Measurements from ENCODE around the gene TBCD.
A peak's percentile ranks its signal among the peaks of the same experiment; 100 is the strongest.
"Not testable (repeated sequence)": the region's sequence is repeated elsewhere in the genome, so short reads cannot be mapped to it uniquely, and the experiment has no call there.

TBCD gene

DNA sequence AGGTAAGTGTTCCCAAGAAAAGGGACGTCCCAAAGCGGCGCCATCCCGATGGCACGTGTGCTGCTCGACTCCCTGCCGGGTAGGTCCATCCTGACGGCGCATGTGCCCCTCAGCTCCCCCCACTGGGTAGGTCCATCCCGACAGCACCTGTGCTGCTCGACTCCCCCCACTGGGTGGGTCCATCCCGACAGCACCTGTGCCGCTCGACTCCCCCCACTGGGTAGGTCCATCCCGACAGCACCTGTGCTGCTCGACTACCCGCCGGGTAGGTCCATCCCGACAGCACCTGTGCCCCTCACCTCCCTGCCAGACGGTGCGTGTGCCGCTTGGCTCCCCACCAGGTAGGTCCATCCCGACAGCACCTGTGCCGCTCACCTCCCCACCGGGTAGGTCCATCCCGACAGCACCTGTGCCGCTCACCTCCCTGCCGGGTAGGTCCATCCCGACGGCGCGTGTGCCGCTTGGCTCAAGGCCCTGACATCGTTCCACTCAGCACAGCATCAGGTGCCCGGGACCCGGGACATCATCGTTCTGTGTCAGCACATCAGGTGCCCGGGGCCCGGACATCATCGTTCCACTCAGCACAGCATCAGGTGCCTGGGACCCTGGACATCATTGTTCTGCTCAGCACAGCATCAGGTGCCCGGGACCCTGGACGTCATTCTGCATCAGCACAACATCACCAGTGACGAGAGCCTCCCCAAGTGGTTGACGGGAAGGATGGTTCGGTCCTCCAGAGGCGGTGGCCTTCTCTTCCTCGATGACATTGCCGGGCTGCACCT lies 22.2 kb upstream of the TBCD start:
- no peak for DNase-seq

DNA sequence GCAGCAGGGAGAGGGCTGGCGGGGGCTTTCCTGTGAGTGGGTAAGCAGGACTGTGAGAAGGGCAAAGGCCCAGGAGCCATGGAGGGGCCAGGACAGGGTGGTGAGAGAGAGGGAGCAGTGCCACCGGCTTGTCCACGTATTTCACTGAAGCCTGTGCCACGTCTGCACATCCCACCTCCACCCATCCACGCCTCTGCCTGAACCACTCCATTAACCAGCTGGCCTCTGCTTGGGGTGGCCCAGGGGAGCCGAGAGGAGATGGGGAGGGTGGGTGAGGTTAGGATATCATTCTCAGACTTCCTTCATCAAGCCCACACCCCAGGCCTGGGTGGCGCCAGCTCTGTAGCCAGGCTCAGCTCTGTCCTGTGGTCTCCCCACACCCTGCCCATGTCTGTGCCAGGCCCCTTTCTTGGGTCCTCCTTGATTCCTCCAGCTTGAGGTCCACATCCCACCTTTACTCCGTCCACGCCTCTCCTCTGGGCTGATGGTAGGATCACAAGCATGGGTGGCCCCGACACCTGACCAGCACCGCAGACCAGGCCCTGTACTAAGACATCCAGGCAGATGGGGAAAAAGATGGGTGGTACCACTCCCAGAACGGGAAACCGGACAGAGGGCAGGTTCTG lies 19.6 kb upstream of the TBCD start:
- DNase-seq, result no peak

DNA sequence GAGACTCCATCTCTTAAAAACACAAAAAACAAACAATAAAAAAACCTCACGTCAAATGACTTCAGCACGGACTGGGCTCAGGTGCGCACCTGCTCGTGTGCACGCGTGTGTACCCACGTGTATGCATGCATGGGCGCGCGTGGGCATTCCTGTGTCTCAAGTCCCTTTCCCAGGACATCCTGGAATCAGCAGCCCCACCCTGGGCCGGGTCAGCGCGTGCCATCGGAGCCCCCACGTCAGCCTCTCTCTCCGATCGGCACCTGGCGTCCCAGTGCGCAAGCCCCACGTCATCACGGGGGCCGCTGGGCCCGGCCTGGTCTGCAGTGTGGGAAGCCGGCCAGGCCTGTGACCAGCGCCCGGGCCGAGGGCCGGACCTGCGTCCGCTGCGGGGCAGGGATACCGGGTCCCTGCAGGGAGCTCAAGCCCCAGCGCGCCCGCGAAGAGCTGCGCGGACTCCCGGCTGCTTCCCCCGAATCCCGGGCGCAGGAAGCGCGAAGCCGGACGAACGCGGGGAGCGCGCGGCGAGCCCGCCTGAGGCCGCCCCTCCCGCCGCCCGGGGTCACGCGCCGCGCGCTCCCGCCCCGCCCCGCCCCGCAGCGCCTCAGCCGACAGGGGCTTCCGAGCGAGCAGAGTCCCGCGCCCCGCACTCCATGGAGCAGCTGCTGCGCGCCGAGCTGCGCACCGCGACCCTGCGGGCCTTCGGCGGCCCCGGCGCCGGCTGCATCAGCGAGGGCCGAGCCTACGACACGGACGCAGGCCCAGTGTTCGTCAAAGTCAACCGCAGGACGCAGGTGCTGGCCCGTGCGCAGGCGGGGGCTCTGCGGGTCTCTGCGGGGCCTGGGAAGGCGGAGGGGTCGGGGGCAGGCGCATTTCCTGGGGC lies 16.6 kb upstream of the TBCD start, which contains the start of gene FN3K:
FN3K (plus strand) TSS at position 629 of the 880 bp plus-strand sequence; CDS start at position 651, 22 bp downstream.
- peak; percentile 38 for DNase-seq

DNA sequence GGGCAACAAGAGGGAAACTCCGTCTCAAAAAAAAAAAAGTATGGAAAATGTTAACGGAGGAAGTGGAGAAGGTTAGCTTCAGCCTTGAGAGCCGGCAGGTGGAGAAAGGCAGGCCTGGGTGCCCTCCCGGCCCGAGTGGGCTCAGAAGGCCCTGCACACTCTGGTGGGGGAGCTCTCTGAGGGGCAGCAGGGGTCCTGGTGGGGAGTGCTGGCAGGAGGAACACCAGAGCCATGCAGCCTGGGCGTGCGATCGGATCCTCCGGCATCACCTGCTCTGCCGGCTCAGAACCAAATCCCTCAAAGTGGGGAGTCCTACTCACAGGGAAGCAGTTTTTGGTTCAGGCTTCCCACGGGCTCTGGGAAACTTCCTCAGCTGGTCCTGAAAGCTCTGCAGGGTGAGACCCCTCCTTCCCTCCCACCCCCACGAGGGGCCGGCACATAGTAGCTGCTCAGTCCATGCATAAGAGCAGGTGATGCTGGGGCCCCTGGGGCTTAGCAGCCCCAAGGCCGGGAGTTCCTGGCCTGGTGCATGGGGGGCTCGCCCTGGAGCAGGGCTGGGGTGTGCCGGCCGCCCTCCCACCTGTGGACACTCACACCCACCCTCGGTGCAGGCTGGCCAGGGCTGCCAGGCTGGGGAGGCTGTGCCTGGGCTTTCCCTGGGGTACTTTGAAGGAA lies 15.2 kb upstream of the TBCD start:
- DNase-seq, result no peak

DNA sequence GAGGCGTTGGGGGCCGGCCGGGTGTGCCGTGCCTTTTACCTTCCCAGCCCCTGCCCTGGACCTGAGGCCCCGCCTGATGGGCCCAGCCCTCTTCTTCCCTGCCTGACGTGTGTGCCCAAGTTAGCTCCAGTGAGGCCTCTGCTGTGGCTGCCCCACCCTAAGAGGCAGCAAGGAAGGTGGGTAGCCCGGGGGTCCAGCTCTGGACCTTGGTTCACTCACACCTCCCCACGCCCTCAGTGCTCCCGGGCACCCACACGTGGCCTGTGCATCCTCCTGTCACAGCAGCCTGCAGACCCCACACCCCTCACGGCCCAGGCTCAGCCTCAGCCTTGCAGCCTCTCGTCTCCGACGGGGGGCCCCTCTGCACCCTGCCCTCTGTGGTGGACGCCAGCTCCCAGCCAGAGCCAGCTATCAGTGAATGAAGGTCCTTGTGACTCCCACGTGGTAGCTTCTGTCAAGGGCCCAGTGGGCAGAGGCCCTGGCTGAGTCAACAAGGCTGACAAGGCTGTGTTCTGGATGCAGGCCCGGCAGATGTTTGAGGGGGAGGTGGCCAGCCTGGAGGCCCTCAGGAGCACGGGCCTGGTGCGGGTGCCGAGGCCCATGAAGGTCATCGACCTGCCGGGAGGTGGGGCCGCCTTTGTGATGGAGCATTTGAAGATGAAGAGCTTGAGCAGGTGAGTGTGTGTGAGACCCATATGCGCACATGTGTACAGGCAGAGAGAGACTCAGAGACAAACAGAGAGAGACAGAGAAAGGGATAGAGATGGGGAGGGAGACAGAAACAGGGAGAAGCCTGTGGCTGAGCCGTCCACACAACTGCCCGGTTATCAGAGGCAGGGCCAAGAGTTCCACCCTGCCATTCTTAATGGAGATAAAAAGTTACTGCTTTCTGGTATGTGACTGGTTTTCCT lies 13.6 kb upstream of the TBCD start:
- no peak for DNase-seq

DNA sequence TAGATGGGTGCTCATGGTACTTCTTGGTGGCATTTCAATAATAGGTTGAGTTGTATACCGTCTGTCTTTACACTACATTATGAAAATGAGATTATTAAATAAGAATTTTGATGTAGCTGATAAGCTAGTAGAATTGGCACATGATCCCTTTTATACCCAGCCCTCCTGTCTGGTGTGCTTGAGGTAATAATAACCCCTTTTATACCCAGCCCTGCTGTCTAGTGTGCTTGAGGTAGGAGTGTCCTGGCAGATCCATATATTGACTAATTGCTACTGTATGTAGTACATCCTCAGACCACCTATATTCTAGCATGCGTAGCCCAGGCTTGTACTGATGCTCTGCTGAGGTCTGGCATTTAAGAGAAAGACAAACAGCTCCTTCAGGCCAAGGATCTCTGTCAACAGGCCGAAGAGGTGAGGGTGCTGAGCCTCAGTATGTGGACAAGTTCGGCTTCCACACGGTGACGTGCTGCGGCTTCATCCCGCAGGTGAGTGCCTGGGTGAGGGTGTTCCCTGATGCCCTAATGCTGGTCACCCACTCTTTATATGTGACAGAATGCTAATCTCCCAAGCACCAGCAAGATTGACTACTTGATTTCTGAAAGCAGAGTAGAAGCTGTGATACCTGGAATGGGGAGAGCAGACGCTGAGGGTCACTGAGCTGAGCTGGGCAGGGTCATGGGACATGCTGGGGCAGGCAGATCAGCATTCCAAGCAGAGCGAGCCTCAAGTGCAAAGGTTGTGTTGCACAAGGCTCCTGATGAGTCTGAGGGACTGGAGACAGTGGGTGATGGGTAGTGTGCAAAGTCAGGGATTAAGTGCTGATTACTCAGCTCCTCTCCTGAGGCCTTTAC lies 10.7 kb upstream of the TBCD start:
- no peak for DNase-seq

DNA sequence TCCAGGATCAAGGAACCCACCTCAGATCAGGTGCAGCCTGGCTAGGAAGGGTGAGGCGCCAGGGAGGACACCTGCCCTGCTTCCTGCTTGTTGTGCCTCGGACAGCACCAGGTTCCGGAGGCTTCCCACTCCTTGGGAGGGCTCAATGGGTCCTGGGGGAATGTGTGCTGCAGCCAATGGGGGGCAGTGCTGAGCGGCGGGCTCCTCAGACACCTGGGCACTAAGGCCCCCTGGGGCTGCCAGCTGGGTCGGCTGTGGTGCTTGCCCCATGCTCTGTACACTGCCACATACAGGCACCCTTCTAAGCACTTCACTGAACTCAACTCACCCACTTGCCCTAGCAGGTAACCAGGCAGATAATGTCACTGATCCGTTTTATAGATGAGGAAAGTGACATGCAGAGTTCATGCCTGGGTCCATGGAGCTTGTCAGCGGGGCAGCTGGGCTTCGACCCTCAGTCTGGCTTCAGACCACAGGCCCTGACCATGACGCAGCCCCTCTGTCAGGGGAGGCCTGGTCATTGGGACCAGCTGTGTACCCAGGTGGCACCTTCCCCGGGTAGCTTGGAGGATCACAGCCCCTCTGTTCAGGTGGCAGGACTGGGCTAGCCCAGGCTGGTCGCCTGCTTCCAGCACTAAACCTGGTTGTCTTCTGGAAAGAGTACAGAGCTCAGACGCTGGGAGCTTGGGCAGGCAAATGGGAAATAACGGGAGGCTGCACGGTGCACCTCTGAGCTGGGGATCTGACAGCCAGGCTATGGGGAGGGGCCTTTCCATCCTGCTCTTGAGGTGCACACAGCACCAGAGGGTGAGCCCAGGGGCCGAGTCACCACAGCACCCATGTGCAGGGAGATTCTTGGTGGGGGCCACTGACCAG lies 8.3 kb upstream of the TBCD start:
- no peak for DNase-seq

DNA sequence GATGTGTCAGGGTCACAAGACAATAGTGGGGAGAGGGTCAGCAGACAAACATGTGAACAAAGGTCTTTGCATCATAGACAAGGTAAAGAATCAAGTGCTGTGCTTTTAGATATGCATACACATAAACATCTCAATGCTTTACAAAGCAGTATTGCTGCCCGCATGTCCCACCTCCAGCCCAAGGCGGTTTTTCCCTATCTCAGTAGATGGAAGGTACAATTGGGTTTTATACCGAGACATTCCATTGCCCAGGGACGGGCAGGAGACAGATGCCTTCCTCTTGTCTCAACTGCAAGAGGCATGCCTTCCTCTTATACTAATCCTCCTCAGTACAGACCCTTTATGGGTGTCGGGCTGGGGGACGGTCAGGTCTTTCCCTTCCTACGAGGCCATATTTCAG lies 7.1 kb upstream of the TBCD start:
- DNase-seq, result not testable (repeated sequence)

DNA sequence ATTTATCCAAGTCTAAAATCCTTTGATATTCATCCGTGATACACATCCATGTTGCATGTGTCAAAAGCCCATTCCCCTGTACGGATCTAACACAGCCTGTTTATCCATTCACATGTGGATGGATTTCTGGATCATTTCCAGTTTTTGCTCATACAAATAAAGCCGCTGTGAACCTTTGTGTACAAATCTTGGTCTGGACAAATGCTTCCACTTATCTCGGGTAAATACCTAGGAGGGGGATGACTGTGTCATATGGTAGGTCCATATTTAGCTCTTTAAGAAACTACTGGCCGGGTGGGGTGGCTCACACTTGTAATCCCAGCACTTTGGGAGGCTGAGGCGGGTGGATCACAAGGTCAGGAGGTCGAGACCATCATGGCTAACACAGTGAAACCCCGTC lies 6.3 kb upstream of the TBCD start:
- DNase-seq, result no peak

DNA sequence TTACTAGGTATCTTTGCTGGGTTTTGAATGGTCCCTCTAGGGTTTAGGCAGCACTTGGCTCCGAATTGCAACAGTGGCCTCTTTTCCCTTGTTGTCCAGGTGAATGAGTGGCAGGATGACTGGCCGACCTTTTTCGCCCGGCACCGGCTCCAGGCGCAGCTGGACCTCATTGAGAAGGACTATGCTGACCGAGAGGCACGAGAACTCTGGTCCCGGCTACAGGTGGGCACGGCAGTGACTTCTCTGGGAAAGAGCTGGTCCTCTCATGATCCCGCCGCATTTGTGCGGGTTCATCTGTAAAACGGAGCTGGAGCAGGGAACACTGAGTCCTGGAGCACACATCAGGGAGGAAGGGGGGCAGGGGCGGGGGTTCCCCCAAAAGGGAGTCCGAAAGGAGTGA lies 3.1 kb upstream of the TBCD start:
- DNase-seq, result no peak

DNA sequence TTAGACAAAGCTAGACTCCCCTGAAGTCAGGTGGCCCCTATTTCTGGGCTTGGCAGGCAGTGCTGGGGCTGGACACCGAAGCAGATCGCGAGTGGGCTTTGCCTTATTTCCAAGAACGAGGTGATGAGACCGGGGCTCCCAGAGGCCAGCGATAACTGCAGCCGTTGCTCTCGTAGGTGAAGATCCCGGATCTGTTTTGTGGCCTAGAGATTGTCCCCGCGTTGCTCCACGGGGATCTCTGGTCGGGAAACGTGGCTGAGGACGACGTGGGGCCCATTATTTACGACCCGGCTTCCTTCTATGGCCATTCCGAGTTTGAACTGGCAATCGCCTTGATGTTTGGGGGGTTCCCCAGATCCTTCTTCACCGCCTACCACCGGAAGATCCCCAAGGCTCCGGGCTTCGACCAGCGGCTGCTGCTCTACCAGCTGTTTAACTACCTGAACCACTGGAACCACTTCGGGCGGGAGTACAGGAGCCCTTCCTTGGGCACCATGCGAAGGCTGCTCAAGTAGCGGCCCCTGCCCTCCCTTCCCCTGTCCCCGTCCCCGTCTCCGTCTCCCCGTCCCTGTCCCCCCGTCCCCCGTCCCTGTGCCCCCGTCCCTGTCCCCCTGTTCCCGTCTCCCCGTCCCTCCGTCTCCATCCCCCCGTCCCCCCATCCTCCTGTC lies 1.5 kb upstream of the TBCD start:
- no peak for DNase-seq

DNA sequence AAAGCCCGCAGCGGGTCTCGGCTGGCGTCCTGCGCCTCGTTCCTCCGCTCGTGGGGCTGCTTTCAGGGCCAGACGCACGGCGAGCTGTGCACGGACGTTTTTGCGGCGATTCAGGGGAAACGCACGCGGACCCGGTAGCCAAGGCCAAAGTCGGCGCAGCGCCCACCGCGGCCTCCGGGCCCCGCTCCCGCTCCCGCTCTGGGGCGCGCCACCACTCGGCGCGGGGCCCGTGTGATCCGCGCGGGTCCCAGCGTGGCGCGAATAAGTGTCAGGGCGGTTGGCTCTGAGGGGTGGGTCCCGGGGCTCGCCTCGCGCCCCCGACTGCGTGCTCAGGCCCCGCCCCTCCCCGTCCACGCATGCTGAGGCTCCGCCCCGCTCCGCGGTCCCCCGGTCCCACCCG lies 694 bp upstream of the TBCD start:
- DNase-seq, result no peak

DNA sequence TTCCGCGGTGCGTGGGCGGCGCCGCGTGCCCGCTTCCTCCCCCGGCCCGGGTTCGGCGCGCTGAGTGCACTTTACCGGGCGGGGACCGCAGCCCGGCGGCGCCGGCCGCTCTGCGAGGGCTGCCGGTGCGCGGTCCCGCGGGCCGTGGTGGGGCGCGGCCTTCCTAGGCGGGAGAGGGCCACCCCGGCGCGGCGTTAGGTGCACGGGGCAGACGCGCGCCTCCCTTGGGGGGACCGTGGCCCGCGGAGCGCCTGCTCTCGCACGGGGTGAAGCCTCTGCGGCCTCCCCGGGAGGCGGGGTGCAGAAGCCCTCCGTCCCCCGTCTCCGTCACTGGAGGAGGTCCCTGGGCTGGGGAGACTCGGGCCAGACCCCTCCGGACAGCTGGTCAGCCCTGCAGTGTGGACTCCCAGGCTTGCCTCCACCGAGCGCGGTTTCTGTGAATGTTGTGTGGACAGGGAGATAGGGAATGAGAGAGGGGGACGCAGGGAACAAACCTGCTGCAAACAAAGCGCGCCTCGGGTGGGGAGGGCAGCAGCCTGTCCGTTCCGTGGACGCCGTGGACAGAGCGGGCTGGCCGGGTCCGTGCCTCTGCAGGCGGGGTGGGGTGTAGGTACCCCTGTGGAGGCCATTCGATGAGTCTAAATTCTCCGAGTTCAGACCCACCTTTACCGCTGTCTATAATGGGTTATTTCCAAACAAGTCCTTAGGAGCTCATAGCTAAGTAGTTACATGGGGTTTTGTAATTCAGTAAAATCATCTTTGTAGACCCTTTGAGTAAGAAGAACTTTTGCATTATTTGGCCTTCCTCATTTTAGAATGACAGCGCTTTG lies 721 bp downstream of the TBCD start:
- no peak for DNase-seq

DNA sequence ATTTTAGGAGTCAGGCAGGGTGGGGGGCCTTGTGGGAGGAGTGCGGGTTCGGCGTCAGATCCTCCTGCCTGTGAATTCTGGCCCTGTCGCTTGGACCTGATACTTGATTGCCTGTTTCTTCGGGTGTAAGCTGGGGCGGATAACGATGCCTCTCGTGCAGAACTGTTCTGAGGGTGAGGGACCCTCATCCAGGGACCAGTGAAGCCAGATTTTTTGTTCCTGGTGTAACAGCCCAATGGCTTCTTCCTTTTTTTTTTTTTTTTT lies 1.3 kb downstream of the TBCD start:
- DNase-seq, result no peak

DNA sequence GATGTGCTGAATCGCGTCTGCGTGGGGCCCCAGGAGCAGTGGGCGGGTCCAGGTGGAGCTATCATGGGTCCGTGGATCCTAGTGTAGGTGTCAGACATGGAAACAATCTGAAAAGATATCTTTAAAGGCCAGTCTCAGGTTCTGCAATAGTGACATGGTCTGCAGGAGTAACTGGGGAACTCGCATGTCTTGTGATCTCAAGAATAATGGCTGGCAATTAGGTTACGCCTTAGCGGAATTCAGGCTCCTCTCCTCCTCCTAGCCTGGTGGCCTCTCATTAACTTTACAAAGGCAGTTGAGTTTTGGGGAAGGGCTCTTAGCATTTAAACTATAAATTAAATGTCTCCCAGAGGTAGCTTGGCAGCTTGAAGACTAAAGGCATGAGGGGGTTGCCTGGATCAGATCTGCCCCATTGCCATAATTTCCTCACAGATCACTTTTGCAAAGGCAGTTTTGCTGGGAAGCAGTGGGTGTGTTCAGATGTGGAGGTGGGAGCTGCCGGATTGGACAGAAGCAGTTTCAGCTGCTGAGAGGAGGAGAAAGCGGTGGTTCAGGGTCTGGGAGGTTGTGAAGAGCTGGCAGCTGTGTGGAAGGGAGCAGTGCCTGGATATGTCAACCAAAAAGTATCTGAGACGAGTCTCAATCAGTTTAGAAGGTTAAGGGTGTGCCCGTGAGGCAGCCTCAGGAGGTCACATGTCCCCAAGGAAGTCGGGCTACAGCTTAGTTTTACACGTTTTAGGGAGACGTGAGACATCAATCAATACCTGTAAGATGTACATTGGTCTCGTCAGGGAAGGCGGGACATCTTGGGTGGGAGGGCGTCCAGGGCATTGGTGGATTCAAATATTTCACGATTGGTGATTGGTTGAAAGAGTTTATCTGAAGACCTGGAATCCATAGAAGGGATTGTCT lies 2.7 kb downstream of the TBCD start:
- no peak for DNase-seq

DNA sequence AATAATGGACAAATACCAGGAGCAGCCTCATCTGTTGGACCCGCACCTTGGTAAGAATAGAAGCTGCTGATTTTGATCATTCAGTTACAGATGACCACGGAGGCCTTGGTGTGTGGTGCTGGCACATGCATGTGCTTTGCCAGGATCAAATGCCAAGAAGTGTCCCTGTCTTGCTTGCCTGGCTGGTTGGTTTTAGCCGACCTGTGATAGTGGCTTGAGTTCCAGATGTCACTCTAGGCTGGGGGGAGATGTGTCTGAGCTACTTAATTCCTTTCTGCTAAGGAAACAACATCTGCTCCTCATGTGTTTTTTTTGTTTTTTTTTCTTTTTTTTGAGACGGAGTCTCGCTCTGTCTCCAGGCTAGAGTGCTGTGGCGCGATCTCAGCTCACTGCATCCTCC lies 4.3 kb downstream of the TBCD start:
- DNase-seq, result no peak

DNA sequence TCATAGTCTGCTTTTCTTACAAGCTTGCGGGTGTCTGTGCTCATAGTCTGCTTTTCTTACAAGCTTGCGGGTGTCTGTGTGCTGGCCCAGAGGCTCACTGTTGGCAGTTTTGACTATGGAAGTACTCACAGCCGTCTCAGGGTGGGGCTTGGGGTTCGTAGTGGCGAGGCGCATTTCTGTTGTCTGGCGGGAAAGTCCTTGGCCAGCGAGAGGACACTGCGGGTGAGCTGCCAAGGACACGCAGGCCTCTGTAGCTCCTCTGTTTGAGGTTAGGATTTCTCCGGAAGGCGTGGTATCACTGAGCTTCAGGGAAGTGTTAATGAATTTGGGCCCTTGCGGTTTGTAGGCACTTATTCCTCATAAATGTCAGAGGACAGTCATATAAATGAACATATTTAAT lies 13.5 kb downstream of the TBCD start:
- no peak for DNase-seq
